HG02870 (cell line): ENCODE data around the gene TOP2B.

Experiments
- ATAC-seq: cut with Tn5 transposase; IDR thresholded peaks from one replicate; pipeline ENCODE4 v1.9.1; 2021; ENCODE audit warnings: mild to moderate bottlenecking, moderate library complexity; ENCODE audit not compliant: unreplicated experiment

The TOP2B gene

GRCh38 chr3:25664812-25665314, at the start of gene TOP2B:
Gene TOP2B (minus strand): TSS chr3:25664907. CDS start chr3:25664297, 610 bp downstream.
- peak; percentile 82 for ATAC-seq

DNA sequence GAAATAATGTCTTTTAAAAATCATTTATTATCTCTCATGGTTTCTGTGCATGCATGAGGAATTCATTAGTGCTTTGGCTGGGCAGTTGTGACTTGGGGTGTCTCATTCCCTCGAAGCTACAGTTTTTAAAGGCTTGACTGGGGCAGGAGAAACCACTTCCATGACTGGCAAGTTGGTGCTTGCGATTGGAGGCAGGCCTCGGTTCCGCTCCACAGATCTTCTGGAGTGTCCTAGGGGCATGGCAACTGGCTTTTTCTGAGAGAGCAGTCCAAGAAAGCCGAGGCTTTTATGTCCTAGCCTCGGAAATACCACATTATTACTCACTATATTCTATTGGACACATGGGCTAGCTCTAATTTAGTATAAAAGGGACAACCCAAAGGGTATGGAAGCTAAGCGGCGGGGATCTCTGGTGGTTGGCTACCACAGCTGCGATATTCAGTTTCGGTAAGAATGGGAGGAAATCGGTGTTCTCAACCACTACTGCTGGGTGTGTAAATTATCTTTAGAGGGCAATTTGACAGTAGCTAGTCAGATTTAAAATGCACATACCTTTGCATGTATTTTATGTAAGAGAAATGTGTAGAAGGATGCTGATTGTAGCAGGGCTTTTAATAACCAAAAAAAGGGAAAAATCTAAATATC, 48.8 kb upstream of the TOP2B start:
- no peak for ATAC-seq

DNA sequence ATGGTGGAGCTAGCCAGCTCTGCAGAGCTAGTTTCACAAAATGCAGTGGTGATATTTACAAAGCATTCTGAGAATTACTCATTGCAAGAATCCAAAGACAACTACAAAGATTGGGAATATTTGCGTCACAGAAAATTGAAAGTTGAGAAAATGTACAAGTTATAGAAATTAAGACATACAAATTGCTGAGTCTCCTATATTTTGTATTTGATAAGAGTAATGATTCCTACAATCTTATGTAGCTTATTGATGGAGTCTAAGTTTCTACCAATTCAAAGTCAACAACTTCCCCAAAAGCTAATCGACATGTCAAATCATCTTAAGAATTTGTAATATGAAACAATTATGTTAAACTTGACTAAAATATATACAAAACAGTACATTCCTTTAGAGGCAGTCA, 46.4 kb upstream of the TOP2B start:
- no peak for ATAC-seq

DNA sequence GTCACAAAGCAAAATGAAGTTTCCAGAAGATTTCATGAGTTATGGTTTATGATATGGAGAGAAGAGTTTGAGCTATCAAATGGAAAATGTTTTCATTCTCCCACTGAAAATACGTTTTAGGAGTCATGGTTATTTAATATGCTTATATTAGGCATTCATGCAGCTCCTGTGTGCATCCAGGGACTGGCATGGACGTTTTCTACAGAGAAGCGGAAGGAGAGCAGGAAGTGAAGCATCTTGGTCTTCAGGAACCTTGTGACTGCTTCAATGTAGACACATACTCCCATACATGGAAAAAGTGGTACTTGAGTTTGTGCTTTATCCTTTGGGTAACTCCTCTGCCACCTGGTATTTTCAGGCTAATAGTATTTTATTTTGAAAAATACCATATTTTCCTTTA, 43.3 kb upstream of the TOP2B start:
- no peak for ATAC-seq

DNA sequence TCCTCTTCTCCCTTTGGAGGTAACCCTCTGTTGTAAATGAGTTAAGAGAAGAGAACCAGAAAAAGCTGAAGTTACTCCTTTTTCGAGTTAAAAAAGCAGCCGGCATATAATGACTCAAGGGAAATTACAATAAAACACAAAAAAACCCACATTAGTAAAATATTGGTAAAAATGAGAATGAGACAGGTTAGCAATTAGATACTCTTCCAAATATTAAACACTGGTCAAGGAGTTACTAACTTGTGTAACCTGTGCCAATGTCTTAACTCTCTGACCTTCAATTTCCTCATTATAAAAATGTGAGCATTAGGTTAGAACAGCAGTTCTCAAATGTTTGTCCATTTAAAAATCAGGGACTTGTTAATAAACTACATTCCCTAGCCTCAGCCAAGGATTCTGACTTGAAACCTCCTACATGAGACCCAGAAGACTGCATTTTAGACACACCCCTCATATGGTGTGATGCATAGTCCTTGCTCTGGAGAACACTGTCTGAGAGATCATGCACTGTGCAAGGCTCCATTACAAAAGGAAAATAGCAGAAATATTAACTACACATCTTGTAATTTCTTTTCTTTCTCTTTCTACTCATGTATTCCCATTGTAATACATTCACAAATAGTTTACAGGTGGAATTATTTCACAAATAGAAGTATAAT, 42.7 kb upstream of the TOP2B start:
- no peak for ATAC-seq

- ATAC-seq = peak; percentile 59
These were observed 41.5 kb upstream of the TOP2B start for GRCh38 chr3:25706213-25706612.

DNA sequence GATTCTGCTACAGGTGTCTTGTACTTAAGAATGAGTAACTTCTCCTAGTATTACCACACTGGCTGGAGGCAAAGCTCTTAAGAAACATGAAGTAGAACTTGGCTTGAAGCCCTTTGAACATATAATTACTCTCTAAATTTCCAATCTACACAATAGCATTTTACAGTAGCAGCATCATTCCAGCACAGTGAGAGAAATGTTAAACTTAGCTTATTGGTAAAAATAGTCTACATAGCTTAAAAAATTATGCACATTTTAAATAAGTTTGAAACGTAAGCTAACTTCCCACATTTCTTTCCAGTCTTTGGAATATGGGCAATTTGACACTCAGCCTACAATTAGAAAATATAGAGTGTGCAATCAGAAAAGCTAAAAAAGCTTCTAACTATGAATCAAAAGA, 32.8 kb upstream of the TOP2B start:
- no peak for ATAC-seq

- ATAC-seq = no peak
These were observed 31.2 kb upstream of the TOP2B start for GRCh38 chr3:25695731-25696420.

GRCh38 chr3:25693238-25693637, 28.5 kb upstream of the TOP2B start:
- ATAC-seq = no peak

GRCh38 chr3:25692341-25692740, 27.6 kb upstream of the TOP2B start:
- no peak for ATAC-seq

- ATAC-seq = no peak
These were observed 26.2 kb upstream of the TOP2B start for GRCh38 chr3:25690768-25691533.

DNA sequence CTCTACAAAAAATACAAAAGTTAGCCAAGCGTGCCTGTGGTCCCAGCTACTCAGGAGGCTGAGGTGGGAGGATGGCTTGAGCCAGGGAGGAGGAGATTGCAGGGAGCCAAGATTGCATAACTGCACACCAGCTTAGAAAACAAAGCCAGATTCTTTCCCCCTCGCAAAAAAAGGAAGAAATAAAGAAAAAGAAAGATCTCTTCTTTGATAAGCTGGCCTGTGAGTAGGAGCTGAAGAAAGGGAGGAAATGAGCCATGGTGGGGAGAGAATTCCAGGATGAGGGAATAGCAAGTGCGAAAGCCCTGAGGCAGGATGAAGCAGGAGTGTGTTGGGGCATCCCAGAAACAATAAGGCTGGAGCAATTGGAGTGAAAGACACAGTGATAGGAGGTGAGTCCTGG, 24.5 kb upstream of the TOP2B start:
- ATAC-seq = no peak

- ATAC-seq = no peak
These were observed 23.0 kb upstream of the TOP2B start for GRCh38 chr3:25687742-25688141.

GRCh38 chr3:25686766-25687165, 22.1 kb upstream of the TOP2B start:
- ATAC-seq = no peak

- ATAC-seq = no peak
These were observed 19.2 kb upstream of the TOP2B start for GRCh38 chr3:25683882-25684281.

- no peak for ATAC-seq
These were observed 18.7 kb upstream of the TOP2B start for GRCh38 chr3:25683410-25683809.

DNA sequence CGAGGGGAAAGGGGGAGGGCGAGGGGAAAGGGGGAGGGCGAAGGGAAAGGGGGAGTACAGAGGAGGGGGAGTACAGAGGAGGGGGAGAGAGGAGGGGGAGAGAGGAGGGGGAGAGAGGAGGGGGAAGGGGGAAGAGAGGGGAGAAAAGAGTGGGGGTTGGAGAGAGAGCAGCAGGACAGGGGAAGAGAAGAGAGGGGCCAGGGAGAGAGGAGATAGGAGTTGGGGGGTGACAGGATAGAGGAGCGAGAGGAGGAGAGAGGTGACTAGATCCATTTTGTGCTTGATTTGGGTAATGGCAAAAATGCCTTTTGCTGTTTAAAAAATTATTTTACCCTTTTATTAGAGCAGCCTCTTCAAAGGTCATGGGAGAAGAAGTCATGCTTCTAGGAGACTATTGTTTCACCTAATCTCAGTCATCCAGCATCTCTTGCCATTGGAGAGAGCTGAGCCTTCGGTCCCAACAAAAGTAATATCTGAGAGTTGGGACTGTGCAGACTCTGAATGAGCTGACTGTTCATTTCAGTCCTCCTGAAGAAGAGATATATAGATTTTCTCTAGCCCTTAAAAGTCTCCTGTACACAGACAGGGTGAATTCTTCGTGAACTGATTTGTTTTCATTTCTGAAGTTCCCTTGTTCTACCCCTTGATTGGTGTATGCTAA, 15.1 kb upstream of the TOP2B start:
- ATAC-seq = no peak

- ATAC-seq = no peak
These were observed 14.5 kb upstream of the TOP2B start for GRCh38 chr3:25679166-25679565.

GRCh38 chr3:25678581-25678980, 13.9 kb upstream of the TOP2B start:
- ATAC-seq = no peak

GRCh38 chr3:25677121-25677520, 12.4 kb upstream of the TOP2B start:
- ATAC-seq = no peak

DNA sequence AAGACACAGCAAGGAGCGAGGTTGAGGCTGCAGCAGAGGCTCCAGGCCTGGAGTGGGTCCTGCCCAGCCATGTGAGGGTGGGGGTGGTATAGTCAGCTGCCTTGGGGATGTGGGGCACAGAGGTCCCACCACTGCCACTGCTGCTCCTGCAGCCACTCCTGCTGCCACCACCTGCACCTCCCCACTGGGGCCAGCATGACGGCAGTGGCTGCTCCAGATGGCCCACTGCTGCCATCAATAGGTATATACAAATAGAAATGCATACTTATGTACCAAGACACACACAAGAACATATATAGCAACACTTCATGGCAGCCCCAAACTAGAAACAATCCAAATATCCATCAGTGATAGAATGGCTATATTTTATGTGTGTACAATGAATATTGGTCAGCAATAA, 10.0 kb upstream of the TOP2B start:
- ATAC-seq = no peak
